Nephron progenitor cell (in vitro differentiated cells): ENCODE data around the gene PTPRCAP.
A peak's percentile ranks its signal among the peaks of the same experiment; 100 is the strongest.

Experiments used
- DNase-seq: peaks from one replicate; pipeline ENCODE4 v3.0.0; 2021
- H3K27ac Mint-ChIP-seq: 2 replicates; pipeline ENCODE4 v1.8.0; 2021; ENCODE audit warnings: mild to moderate bottlenecking, moderate library complexity, mixed read lengths
- H3K27me3 Mint-ChIP-seq: 2 replicates; pipeline ENCODE4 v1.8.0; 2021; ENCODE audit warnings: mild to moderate bottlenecking, low read depth, mixed read lengths; ENCODE audit not compliant: poor library complexity
- H3K36me3 Mint-ChIP-seq: 2 replicates; pipeline ENCODE4 v1.8.0; 2021; ENCODE audit warnings: low read depth, mixed read lengths
- H3K4me1 Mint-ChIP-seq: 2 replicates; pipeline ENCODE4 v1.8.0; 2021; ENCODE audit warnings: mixed read lengths
- H3K4me3 Mint-ChIP-seq: 2 replicates; pipeline ENCODE4 v1.8.0; 2021; ENCODE audit warnings: mild to moderate bottlenecking, moderate library complexity, mixed read lengths
- H3K9me3 Mint-ChIP-seq: 2 replicates; pipeline ENCODE4 v1.8.0; 2021; ENCODE audit warnings: mild to moderate bottlenecking, moderate library complexity, mixed read lengths
- TF ChIP-seq, protein P1 (sequence below): fragments of 200-600 bp; sonication (generic); IDR thresholded peaks from 2 replicates; pipeline ENCODE4 v1.5.0; 2021; ENCODE audit warnings: antibody characterized with exemption

The PTPRCAP gene

DNA sequence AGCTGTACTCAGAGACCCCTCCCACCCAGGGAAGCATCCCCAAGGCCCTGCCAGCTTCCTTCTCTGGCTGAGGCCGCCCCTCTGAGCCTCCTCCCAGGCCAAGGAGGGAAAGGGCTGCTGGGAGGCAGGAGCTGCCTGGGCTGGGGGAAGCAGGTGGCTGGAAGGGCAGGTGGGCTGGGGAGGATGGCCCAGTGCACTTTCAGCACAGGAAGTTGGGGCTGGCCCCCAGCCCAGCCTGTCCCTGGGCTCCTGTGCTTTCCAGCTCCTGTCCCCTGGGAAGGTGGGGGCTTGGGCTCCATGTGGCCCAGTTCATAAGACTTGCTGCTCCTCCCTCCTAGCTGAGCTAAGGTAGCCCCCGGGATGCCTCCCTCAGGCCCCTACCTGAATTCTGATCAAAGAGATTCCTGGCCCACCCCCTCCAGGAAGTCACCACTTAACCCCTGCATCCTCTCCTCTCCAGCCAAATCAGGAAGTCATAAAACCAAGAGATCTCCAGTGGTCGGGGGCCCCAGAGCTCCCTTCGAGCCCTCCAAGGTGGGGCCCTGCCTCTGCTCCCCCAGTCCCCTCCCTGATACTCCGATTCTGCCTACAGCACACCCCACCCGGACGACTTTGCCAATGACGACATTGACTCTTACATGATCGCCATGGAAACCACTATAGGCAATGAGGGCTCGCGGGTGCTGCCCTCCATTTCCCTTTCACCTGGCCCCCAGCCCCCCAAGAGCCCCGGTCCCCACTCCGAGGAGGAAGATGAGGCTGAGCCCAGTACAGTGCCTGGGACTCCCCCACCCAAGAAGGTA is 40.7 kb downstream of the PTPRCAP start:
- H3K9me3 Mint-ChIP-seq = no peaks in the 10 kb centered on the region
- no peak overlapping the region for H3K4me3 Mint-ChIP-seq
- H3K4me1 Mint-ChIP-seq = peaks cover 47% of the 10 kb centered on the region
- peak overlapping the region; percentile 88 for H3K27ac Mint-ChIP-seq
- H3K27me3 Mint-ChIP-seq = peaks cover 4% of the 10 kb centered on the region
- peaks cover 13% of the 10 kb centered on the region for H3K36me3 Mint-ChIP-seq
- TF ChIP-seq, protein P1, sequence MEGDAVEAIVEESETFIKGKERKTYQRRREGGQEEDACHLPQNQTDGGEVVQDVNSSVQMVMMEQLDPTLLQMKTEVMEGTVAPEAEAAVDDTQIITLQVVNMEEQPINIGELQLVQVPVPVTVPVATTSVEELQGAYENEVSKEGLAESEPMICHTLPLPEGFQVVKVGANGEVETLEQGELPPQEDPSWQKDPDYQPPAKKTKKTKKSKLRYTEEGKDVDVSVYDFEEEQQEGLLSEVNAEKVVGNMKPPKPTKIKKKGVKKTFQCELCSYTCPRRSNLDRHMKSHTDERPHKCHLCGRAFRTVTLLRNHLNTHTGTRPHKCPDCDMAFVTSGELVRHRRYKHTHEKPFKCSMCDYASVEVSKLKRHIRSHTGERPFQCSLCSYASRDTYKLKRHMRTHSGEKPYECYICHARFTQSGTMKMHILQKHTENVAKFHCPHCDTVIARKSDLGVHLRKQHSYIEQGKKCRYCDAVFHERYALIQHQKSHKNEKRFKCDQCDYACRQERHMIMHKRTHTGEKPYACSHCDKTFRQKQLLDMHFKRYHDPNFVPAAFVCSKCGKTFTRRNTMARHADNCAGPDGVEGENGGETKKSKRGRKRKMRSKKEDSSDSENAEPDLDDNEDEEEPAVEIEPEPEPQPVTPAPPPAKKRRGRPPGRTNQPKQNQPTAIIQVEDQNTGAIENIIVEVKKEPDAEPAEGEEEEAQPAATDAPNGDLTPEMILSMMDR = no peak
- no peak for DNase-seq

DNA sequence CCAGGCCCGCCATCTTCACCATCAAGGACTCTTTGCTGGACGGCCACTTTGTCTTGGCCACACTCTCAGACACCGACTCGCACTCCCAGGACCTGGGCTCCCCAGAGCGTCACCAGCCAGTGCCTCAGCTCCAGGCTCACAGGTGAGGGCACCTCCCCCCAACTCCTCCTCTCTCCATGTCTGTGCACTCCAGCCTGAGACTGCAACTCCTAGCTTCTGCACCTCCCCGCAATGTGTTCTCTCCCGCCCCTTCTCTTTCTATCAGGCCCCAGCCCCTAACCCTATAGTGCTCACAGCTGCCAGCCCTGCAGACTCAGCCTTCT is 41.3 kb downstream of the PTPRCAP start:
- Mint-ChIP-seq H3K4me1 (peaks cover 50% of the 10 kb centered on the region), H3K27me3 (peaks cover 4% of the 10 kb centered on the region), H3K4me3 (no peak overlapping the region), H3K27ac (peak overlapping the region; percentile 66), H3K9me3 (no peaks in the 10 kb centered on the region), H3K36me3 (peaks cover 13% of the 10 kb centered on the region)
- TF ChIP-seq, protein P1 = no peak
- DNase-seq = no peak

DNA sequence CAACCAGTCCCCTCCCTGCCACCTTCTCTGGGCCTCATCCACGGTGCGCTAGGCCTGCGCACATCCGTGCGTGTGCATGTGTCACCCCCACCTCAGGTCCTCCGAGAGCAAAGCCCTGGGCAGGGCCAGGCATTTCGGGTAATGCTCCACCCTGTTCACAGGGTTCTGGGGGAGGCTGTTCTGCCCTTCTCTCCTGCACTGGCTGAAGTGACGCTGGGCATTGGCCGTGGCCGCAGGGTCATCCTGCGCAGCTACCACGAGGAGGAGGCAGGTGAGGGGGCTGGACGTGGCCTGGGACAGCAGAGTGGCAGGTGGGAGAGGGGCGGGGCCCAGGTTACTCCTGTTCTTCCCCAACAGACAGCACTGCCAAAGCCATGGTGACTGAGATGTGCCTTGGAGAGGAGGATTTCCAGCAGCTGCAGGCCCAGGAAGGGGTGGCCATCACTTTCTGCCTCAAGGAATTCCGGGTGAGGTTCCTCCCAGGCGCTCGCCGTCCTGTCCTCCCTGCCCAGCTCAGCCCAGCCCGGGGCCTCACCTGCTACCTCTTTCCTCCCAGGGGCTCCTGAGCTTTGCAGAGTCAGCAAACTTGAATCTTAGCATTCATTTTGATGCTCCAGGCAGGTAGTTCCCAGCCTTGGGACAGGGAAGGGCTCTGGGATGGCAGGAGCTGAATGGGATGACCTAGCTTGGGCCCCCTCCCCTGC is 41.8 kb downstream of the PTPRCAP start:
- Mint-ChIP-seq H3K27ac (no peak overlapping the region), H3K36me3 (peaks cover 13% of the 10 kb centered on the region), H3K4me1 (peaks cover 53% of the 10 kb centered on the region), H3K4me3 (no peak overlapping the region), H3K27me3 (peaks cover 4% of the 10 kb centered on the region), H3K9me3 (no peaks in the 10 kb centered on the region)
- DNase-seq = no peak
- TF ChIP-seq, protein P1 = no peak

DNA sequence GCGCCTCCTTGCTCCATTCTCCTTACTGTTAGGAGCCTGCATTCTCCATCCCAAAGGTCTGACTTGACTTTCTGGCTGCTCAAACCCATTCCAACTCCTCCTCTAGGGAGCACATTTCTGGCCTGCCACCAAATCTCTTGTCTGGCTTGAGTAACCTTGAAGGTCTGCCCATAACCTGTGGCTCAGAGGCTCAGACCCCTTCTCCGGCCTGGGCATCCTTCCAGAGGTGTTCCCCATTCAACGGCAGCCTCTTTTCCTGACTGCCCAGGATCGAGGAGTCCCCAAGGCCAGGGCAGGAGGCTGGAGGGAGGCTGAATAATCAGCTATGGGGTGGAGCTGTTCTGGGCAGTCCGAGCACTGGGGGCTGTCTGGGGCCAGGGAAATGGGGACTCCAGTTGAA is 43.5 kb downstream of the PTPRCAP start:
- Mint-ChIP-seq H3K9me3 (no peaks in the 10 kb centered on the region), H3K4me3 (peak overlapping the region; percentile 68), H3K27ac (no peak overlapping the region), H3K36me3 (peaks cover 13% of the 10 kb centered on the region), H3K27me3 (peaks cover 4% of the 10 kb centered on the region), H3K4me1 (peaks cover 54% of the 10 kb centered on the region)
- TF ChIP-seq, protein P1 = no peak
- DNase-seq = no peak

DNA sequence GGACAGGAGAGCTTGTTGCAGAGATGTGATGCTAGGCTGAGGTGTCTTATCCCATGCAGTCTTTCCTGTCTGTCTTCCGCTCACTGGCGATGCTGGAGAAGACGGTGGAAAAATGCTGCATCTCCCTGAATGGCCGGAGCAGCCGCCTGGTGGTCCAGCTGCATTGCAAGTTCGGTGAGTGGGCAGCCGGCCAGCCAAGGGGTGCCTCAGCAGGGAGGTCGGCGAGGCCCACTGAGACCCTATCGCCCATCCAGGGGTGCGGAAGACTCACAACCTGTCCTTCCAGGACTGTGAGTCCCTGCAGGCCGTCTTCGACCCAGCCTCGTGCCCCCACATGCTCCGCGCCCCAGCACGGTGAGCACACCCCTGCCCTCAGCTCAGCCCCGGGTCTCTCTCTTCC is 44.0 kb downstream of the PTPRCAP start:
- TF ChIP-seq, protein P1 = no peak
- no peaks in the 10 kb centered on the region for H3K9me3 Mint-ChIP-seq
- peaks cover 4% of the 10 kb centered on the region for H3K27me3 Mint-ChIP-seq

More for the DNA sequence above, 44.0 kb downstream of the PTPRCAP start:
- peak overlapping the region; percentile 86 for H3K4me3 Mint-ChIP-seq
- peaks cover 13% of the 10 kb centered on the region for H3K36me3 Mint-ChIP-seq
- H3K4me1 Mint-ChIP-seq = peaks cover 55% of the 10 kb centered on the region
- no peak for DNase-seq
- no peak overlapping the region for H3K27ac Mint-ChIP-seq
